Measurements from ENCODE around the gene CYFIP1.

CYFIP1 gene

GRCh38 chr15:22846073-22846472, 134.1 kb downstream of the CYFIP1 start:
- Histone ChIP-seq H3K27ac (replicated peaks) (no peak overlapping the region), H3K27me3 (ENCODE audit: insufficient read depth, poor library complexity, severe bottlenecking) (no peaks in the 10 kb centered on the region), H3K4me3 (replicated peaks; ENCODE audit: insufficient read depth, low read length) (no peak overlapping the region)
- TF ChIP-seq CTCF (IDR thresholded peaks at IDR 0.05; ENCODE audit: insufficient read depth, low read length) (no peak), GABPA (IDR thresholded peaks at IDR 0.05; ENCODE audit: low read depth) (no peak), REST (IDR thresholded peaks at IDR 0.05; ENCODE audit: insufficient replicate concordance, low read depth) (no peak), POLR2AphosphoS5 (IDR thresholded peaks at IDR 0.05; ENCODE audit: low read depth) (no peak), SPI1 (IDR thresholded peaks at IDR 0.05; ENCODE audit: borderline replicate concordance, low read depth) (no peak)
- DNase-seq (ENCODE audit: low read depth in 1 of 2, low spot score in 1 of 2) = no peak

GRCh38 chr15:22845289-22845900, 134.8 kb downstream of the CYFIP1 start:
- H3K27me3 ChIP-seq (ENCODE audit: insufficient read depth, poor library complexity, severe bottlenecking) = no peaks in the 10 kb centered on the region
- no peak for DNase-seq (ENCODE audit: low read depth in 1 of 2, low spot score in 1 of 2)
- no peak overlapping the region for H3K4me3 ChIP-seq (replicated peaks; ENCODE audit: insufficient read depth, low read length)
- TF ChIP-seq SPI1 (IDR thresholded peaks at IDR 0.05; ENCODE audit: borderline replicate concordance, low read depth) = no peak
- no peak for TF ChIP-seq POLR2AphosphoS5 (IDR thresholded peaks at IDR 0.05; ENCODE audit: low read depth)
- TF ChIP-seq GABPA (IDR thresholded peaks at IDR 0.05; ENCODE audit: low read depth) = no peak
- TF ChIP-seq REST (IDR thresholded peaks at IDR 0.05; ENCODE audit: insufficient replicate concordance, low read depth) = no peak
- no peak for TF ChIP-seq CTCF (IDR thresholded peaks at IDR 0.05; ENCODE audit: insufficient read depth, low read length)
- no peak overlapping the region for H3K27ac ChIP-seq (replicated peaks)

- H3K4me3 ChIP-seq (replicated peaks; ENCODE audit: insufficient read depth, low read length) = no peak overlapping the region
- DNase-seq (ENCODE audit: low read depth in 1 of 2, low spot score in 1 of 2) = no peak
- TF ChIP-seq GABPA (IDR thresholded peaks at IDR 0.05; ENCODE audit: low read depth) = no peak
- H3K27ac ChIP-seq (replicated peaks) = no peak overlapping the region
- H3K27me3 ChIP-seq (ENCODE audit: insufficient read depth, poor library complexity, severe bottlenecking) = no peaks in the 10 kb centered on the region
Observed at GRCh38 chr15:22844421-22845288, 135.5 kb downstream of the CYFIP1 start.

GRCh38 chr15:22839046-22839695, 141.0 kb downstream of the CYFIP1 start:
- Histone ChIP-seq H3K27ac (replicated peaks) (peak overlapping the region; percentile 75), H3K27me3 (ENCODE audit: insufficient read depth, poor library complexity, severe bottlenecking) (no peaks in the 10 kb centered on the region), H3K4me3 (replicated peaks; ENCODE audit: insufficient read depth, low read length) (peak overlapping the region; percentile 95)
- no peak for TF ChIP-seq REST (IDR thresholded peaks at IDR 0.05; ENCODE audit: insufficient replicate concordance, low read depth)
- no peak for TF ChIP-seq CTCF (IDR thresholded peaks at IDR 0.05; ENCODE audit: insufficient read depth, low read length)
- TF ChIP-seq SPI1 (IDR thresholded peaks at IDR 0.05; ENCODE audit: borderline replicate concordance, low read depth) = no peak
- no peak for TF ChIP-seq POLR2AphosphoS5 (IDR thresholded peaks at IDR 0.05; ENCODE audit: low read depth)
- TF ChIP-seq GABPA (IDR thresholded peaks at IDR 0.05; ENCODE audit: low read depth) = no peak
- no peak for DNase-seq (ENCODE audit: low read depth in 1 of 2, low spot score in 1 of 2)

Measured in HL-60 (cell line).